ENCODE results near the gene HSPB7.

HSPB7 gene

GRCh38 chr1:15994590-15995351 lies 23.1 kb downstream of the HSPB7 start:
- peak; percentile 59 for FAIRE-seq

GRCh38 chr1:15994081-15994480 lies 23.8 kb downstream of the HSPB7 start:
- DNase-seq (ENCODE audit: insufficient read length, low spot score) = no peak
- TF ChIP-seq POU2F2 (IDR thresholded peaks at IDR 0.05; ENCODE audit: low read depth, low read length) (no peak), PAX5 (IDR thresholded peaks at IDR 0.05; ENCODE audit: insufficient read depth, low read length, severe bottlenecking) (no peak), SPI1 (IDR thresholded peaks at IDR 0.05; ENCODE audit: low read depth, low read length) (no peak), TAF1 (IDR thresholded peaks at IDR 0.05; ENCODE audit: low read depth, low read length) (no peak), POLR2A (IDR thresholded peaks at IDR 0.05; ENCODE audit: low read depth, low read length) (no peak), POLR2AphosphoS5 (IDR thresholded peaks at IDR 0.05; ENCODE audit: low read depth, low read length) (no peak)
- FAIRE-seq = no peak

More at GRCh38 chr1:15994590-15995351, 23.1 kb downstream of the HSPB7 start:
- TF ChIP-seq PAX5 (IDR thresholded peaks at IDR 0.05; ENCODE audit: insufficient read depth, low read length, severe bottlenecking) (peak; percentile 5), SPI1 (IDR thresholded peaks at IDR 0.05; ENCODE audit: low read depth, low read length) (no peak)
- no peak for DNase-seq (ENCODE audit: insufficient read length, low spot score)

- TF ChIP-seq SPI1 (IDR thresholded peaks at IDR 0.05; ENCODE audit: low read depth, low read length) = no peak
- TF ChIP-seq POU2F2 (IDR thresholded peaks at IDR 0.05; ENCODE audit: low read depth, low read length) = no peak
- no peak for TF ChIP-seq POLR2A (IDR thresholded peaks at IDR 0.05; ENCODE audit: low read depth, low read length)
- TF ChIP-seq TAF1 (IDR thresholded peaks at IDR 0.05; ENCODE audit: low read depth, low read length) = no peak
- no peak for TF ChIP-seq PAX5 (IDR thresholded peaks at IDR 0.05; ENCODE audit: insufficient read depth, low read length, severe bottlenecking)
- no peak for TF ChIP-seq POLR2AphosphoS5 (IDR thresholded peaks at IDR 0.05; ENCODE audit: low read depth, low read length)
- DNase-seq (ENCODE audit: insufficient read length, low spot score) (no peak), FAIRE-seq (no peak)
Measured at GRCh38 chr1:15993666-15994065, 24.2 kb downstream of the HSPB7 start.

- DNase-seq (ENCODE audit: insufficient read length, low spot score) (no peak), FAIRE-seq (no peak)
- TF ChIP-seq PAX5 (IDR thresholded peaks at IDR 0.05; ENCODE audit: insufficient read depth, low read length, severe bottlenecking) (no peak), POU2F2 (IDR thresholded peaks at IDR 0.05; ENCODE audit: low read depth, low read length) (no peak), POLR2A (IDR thresholded peaks at IDR 0.05; ENCODE audit: low read depth, low read length) (no peak), SPI1 (IDR thresholded peaks at IDR 0.05; ENCODE audit: low read depth, low read length) (no peak), TAF1 (IDR thresholded peaks at IDR 0.05; ENCODE audit: low read depth, low read length) (no peak), POLR2AphosphoS5 (IDR thresholded peaks at IDR 0.05; ENCODE audit: low read depth, low read length) (no peak)
Measured at GRCh38 chr1:15992582-15993500, 25.0 kb downstream of the HSPB7 start.

GRCh38 chr1:15992187-15992553 lies 25.7 kb downstream of the HSPB7 start:
- TF ChIP-seq TAF1 (IDR thresholded peaks at IDR 0.05; ENCODE audit: low read depth, low read length) (no peak), SPI1 (IDR thresholded peaks at IDR 0.05; ENCODE audit: low read depth, low read length) (no peak), POU2F2 (IDR thresholded peaks at IDR 0.05; ENCODE audit: low read depth, low read length) (no peak), POLR2AphosphoS5 (IDR thresholded peaks at IDR 0.05; ENCODE audit: low read depth, low read length) (no peak), POLR2A (IDR thresholded peaks at IDR 0.05; ENCODE audit: low read depth, low read length) (no peak), PAX5 (IDR thresholded peaks at IDR 0.05; ENCODE audit: insufficient read depth, low read length, severe bottlenecking) (no peak)
- no peak for FAIRE-seq
- no peak for DNase-seq (ENCODE audit: insufficient read length, low spot score)

GRCh38 chr1:15991427-15992186 lies 26.2 kb downstream of the HSPB7 start:
- FAIRE-seq = no peak
- no peak for DNase-seq (ENCODE audit: insufficient read length, low spot score)
- no peak for TF ChIP-seq SPI1 (IDR thresholded peaks at IDR 0.05; ENCODE audit: low read depth, low read length)
- TF ChIP-seq TAF1 (IDR thresholded peaks at IDR 0.05; ENCODE audit: low read depth, low read length) = no peak
- no peak for TF ChIP-seq POLR2A (IDR thresholded peaks at IDR 0.05; ENCODE audit: low read depth, low read length)
- TF ChIP-seq POLR2AphosphoS5 (IDR thresholded peaks at IDR 0.05; ENCODE audit: low read depth, low read length) = no peak

- TF ChIP-seq TAF1 (IDR thresholded peaks at IDR 0.05; ENCODE audit: low read depth, low read length) = no peak
- no peak for TF ChIP-seq POLR2AphosphoS5 (IDR thresholded peaks at IDR 0.05; ENCODE audit: low read depth, low read length)
- no peak for TF ChIP-seq SPI1 (IDR thresholded peaks at IDR 0.05; ENCODE audit: low read depth, low read length)
- no peak for TF ChIP-seq POLR2A (IDR thresholded peaks at IDR 0.05; ENCODE audit: low read depth, low read length)
- TF ChIP-seq PAX5 (IDR thresholded peaks at IDR 0.05; ENCODE audit: insufficient read depth, low read length, severe bottlenecking) = no peak
- no peak for TF ChIP-seq POU2F2 (IDR thresholded peaks at IDR 0.05; ENCODE audit: low read depth, low read length)
- FAIRE-seq (no peak), DNase-seq (ENCODE audit: insufficient read length, low spot score) (no peak)
Measured at GRCh38 chr1:15989776-15990175, 28.1 kb downstream of the HSPB7 start.

- no peak for DNase-seq (ENCODE audit: insufficient read length, low spot score)
- no peak for FAIRE-seq
- TF ChIP-seq SPI1 (IDR thresholded peaks at IDR 0.05; ENCODE audit: low read depth, low read length) (no peak), POLR2A (IDR thresholded peaks at IDR 0.05; ENCODE audit: low read depth, low read length) (no peak), TAF1 (IDR thresholded peaks at IDR 0.05; ENCODE audit: low read depth, low read length) (no peak), POU2F2 (IDR thresholded peaks at IDR 0.05; ENCODE audit: low read depth, low read length) (no peak), POLR2AphosphoS5 (IDR thresholded peaks at IDR 0.05; ENCODE audit: low read depth, low read length) (no peak), PAX5 (IDR thresholded peaks at IDR 0.05; ENCODE audit: insufficient read depth, low read length, severe bottlenecking) (no peak)
Measured at GRCh38 chr1:15988856-15989736, 28.7 kb downstream of the HSPB7 start.

Data from GM12891 (cell line).